HUES6 (cell line): ENCODE results near the gene DNAJC6.

Experiments
- H3K27ac ChIP-seq: 2 replicates; pipeline ENCODE4 v1.7.0; 2013; ENCODE audit warnings: low read depth, mild to moderate bottlenecking, low read length, inconsistent platforms
- H3K27me3 ChIP-seq: 2 replicates; pipeline ENCODE4 v1.6.1; 2013; ENCODE audit warnings: low read length; ENCODE audit not compliant: control insufficient read depth, insufficient read depth
- H3K36me3 ChIP-seq: 2 replicates; pipeline ENCODE4 v1.6.1; 2013; ENCODE audit warnings: low read length; ENCODE audit not compliant: control insufficient read depth, insufficient read depth
- H3K4me1 ChIP-seq: 2 replicates; pipeline ENCODE4 v1.6.1; 2013; ENCODE audit warnings: low read length; ENCODE audit not compliant: control insufficient read depth, insufficient read depth
- H3K4me3 ChIP-seq: 2 replicates; pipeline ENCODE4 v1.5.1; 2013; ENCODE audit warnings: low read depth, low read length
- H3K9ac ChIP-seq: one replicate; pipeline ENCODE4 v1.6.1; 2013; ENCODE audit warnings: mild to moderate bottlenecking, low read length
- H3K9me3 ChIP-seq: 2 replicates; pipeline ENCODE4 v1.6.1; 2013; ENCODE audit warnings: low read depth, low read length; ENCODE audit not compliant: control insufficient read depth, insufficient read depth

DNAJC6 gene

GRCh38 chr1:65309304-65310077 is at the start of gene DNAJC6:
DNAJC6 (plus strand) TSS chr1:65309543; CDS start chr1:65309746, 203 bp downstream.
- no peak within 1 kb of the TSS for H3K9ac ChIP-seq
- no peaks in the 10 kb centered on the region for H3K9me3 ChIP-seq
- H3K27me3 ChIP-seq = peaks cover 16% of the 10 kb centered on the region
- H3K36me3 ChIP-seq = no peaks in the 10 kb centered on the region
- peaks cover 15% of the 10 kb centered on the region for H3K4me1 ChIP-seq
- H3K4me3 ChIP-seq = peak within 1 kb of the TSS; percentile 80
- H3K27ac ChIP-seq = no peak within 1 kb of the TSS

DNA sequence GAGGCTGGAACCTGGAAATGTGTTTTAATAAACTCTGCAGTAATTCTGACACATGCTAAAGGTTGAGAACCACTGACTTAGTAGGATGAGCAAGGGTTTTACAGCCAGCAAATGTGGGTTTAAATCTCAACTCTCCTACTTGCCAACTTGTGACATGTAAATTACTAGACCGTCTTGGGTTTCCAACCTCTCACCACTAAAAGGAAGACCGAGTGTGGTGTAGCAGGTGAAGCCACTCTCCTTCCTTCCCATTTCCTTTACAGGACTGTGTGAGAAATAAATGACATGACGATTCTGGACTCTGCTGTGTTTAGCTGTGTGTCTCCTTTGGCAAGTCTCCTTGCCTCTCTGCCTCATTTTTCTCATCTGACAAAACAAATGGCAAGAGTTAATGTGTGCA is 49.5 kb upstream of the DNAJC6 start:
- no peaks in the 10 kb centered on the region for H3K9me3 ChIP-seq
- peaks cover 13% of the 10 kb centered on the region for H3K27me3 ChIP-seq
- H3K4me1 ChIP-seq = peaks cover 18% of the 10 kb centered on the region
- H3K4me3 ChIP-seq = no peak overlapping the region
- no peak overlapping the region for H3K9ac ChIP-seq
- no peaks in the 10 kb centered on the region for H3K36me3 ChIP-seq
- no peak overlapping the region for H3K27ac ChIP-seq

DNA sequence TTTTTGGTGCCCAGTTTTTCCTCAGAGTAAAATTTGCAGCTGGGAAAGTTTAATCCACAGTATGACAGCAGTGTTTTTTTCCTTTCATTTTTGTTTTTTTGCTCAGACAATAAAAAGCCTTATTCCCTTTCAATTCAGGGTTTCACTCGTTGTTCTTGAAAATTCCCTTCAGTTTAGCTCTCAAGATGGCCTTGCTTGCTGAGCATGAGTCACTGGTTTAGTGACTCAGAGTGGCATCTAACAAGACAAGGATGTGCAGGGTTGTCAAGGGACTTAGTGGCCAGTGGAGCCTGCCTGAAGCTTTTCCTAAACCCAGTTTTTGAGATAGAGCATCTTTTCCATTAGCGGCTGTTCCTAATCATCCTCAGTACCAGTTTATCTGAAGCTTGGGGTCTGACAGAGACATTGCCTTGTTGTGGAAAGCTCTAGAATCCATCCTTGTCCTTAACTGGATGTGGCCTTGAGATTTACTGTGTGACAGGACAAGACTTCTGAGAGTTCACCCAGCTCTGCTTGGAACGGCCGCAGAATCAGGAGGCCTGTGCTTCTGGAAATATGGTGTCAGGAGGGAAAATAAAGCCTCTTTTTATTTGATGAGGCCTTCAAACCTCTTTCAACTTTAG is 48.4 kb upstream of the DNAJC6 start:
- peaks cover 1% of the 10 kb centered on the region; the same call in 1 of the 2 replicates for H3K27me3 ChIP-seq
- H3K9ac ChIP-seq = no peak overlapping the region
- no peak overlapping the region for H3K27ac ChIP-seq
- H3K36me3 ChIP-seq = no peaks in the 10 kb centered on the region
- no peaks in the 10 kb centered on the region for H3K9me3 ChIP-seq
- H3K4me3 ChIP-seq = no peak overlapping the region
- H3K4me1 ChIP-seq = peaks cover 8% of the 10 kb centered on the region

DNA sequence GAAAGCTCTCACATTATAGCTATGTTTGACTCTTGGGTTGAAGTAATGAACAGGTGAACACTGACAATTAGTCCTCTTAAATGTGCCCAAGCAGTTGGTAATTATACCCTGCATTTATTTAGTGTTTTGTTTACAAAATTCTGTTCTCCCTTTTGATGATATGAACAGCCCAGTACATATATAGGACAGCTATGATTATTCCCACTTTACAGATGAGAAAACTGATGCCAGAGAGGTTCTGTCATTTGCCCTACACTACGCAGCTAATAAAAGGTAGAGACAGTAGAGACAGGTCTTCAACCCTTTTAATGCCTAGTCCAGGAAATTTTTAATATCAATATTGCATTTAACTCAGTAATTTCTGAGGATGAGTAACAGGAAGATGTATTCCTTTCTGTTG is 46.1 kb upstream of the DNAJC6 start:
- Histone ChIP-seq H3K36me3 (no peaks in the 10 kb centered on the region), H3K27me3 (peaks cover 7% of the 10 kb centered on the region)

DNA sequence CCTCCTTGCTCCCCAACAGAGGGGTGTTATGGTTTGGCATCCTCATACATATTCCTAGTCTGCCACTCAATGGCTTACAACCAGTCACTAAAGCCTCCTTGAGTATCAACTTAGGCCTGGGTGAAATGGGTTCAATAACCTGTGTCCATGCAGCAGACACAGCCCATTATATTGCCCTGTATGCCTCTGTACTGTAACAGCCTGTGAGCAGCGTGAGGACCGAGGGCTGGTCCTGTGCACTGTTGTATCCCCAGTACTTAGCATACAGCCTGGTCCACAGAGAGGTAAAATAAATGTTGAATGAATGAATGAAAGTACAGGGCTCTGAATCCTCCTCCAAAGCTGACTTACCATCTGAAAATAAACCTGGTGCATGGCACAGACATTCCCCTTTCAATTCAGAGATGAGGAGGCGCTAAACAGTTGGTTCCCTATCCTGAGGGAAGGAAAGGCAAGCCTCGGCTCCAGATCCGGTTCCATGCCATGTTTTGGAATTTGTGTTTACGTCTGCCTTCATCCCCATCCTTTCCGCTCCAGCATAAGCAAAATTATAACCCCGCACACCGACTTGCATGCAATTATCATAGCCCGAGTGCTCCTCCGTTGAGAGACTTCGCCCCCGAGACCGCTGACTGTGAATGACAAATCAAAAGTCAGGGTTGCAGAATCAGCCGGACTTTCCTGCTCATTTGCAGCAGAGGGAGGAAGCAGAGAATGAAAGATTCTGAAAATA is 45.0 kb upstream of the DNAJC6 start:
- Histone ChIP-seq H3K36me3 (no peaks in the 10 kb centered on the region), H3K9me3 (no peaks in the 10 kb centered on the region), H3K9ac (no peak overlapping the region), H3K27ac (no peak overlapping the region), H3K4me1 (peaks cover 18% of the 10 kb centered on the region), H3K4me3 (peak overlapping the region; percentile 62), H3K27me3 (peaks cover 7% of the 10 kb centered on the region)

More for the DNA sequence above, 46.1 kb upstream of the DNAJC6 start:
- peaks cover 17% of the 10 kb centered on the region for H3K4me1 ChIP-seq
- no peak overlapping the region for H3K4me3 ChIP-seq
- no peak overlapping the region for H3K27ac ChIP-seq
- no peak overlapping the region for H3K9ac ChIP-seq
- H3K9me3 ChIP-seq = no peaks in the 10 kb centered on the region

DNA sequence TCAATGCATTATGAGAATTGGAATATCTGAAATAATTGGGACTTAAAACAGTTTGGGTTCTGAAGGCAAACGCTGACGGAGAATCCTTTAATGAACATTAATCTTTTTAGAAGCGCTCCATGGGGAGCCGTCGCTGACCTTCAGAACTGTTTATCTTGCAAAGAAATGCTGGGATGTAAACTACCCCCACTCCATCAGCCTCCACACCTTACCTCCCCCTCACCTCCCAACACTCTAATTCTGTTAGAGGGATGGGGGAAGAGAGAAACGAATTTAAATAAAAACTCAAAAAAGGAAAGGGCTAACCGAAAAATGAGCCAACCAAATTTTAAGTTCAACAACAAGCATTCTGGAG is 44.1 kb upstream of the DNAJC6 start:
- no peaks in the 10 kb centered on the region for H3K9me3 ChIP-seq
- no peaks in the 10 kb centered on the region for H3K36me3 ChIP-seq
- H3K27me3 ChIP-seq = peaks cover 7% of the 10 kb centered on the region
- H3K4me1 ChIP-seq = peaks cover 18% of the 10 kb centered on the region
- H3K9ac ChIP-seq = peak overlapping the region; percentile 77
- peak overlapping the region; percentile 62 for H3K4me3 ChIP-seq
- H3K27ac ChIP-seq = no peak overlapping the region

- Histone ChIP-seq H3K9me3 (no peaks in the 10 kb centered on the region), H3K27me3 (peaks cover 7% of the 10 kb centered on the region), H3K9ac (peak overlapping the region; percentile 77), H3K27ac (no peak overlapping the region), H3K4me3 (peak overlapping the region; percentile 62), H3K4me1 (peaks cover 14% of the 10 kb centered on the region), H3K36me3 (no peaks in the 10 kb centered on the region)
Observed at GRCh38 chr1:65265651-65266351, 43.5 kb upstream of the DNAJC6 start.

DNA sequence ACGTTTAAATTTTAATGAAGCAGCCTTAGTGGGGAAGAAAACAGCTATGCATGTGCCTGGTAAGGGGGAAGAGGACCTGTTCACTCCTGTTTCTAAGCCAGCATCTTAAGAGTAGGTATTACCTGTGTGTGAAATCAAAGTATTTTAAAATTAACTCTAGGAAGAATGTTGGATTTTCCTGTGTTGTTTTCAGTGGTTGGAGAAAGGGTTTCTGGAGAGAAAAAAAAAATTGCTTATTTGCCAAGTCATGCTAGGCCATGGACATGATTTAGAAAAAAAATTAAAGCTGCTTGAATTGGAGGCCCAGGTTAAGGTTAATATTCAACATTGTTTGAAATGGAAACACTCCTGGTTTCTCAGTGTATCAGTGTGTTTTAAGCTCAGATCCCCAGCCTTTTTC is 42.9 kb upstream of the DNAJC6 start:
- H3K36me3 ChIP-seq = no peaks in the 10 kb centered on the region
- peak overlapping the region; percentile 62 for H3K4me3 ChIP-seq
- H3K9ac ChIP-seq = no peak overlapping the region
- no peaks in the 10 kb centered on the region for H3K9me3 ChIP-seq
- peaks cover 7% of the 10 kb centered on the region for H3K27me3 ChIP-seq
- no peak overlapping the region for H3K27ac ChIP-seq
- H3K4me1 ChIP-seq = peaks cover 13% of the 10 kb centered on the region

DNA sequence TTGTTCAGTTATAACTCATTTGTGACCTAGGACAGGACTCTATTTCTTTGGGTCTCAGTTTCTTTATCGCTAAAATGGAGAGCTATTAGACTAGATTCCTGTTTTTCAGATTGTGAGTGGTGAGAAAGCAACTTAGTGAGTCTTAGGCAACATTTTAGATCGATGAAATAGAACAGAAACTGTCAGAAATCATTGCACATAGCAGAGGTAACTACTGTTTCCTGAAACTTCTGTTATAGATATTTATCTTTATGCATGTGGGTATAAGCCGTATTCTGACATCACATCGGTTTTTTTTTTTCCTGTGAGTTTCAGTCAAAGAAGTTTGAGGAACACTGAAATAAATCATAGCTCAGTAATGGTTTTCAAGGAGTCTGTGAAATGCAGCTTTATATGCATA is 42.1 kb upstream of the DNAJC6 start:
- H3K36me3 ChIP-seq = no peaks in the 10 kb centered on the region
- H3K9ac ChIP-seq = no peak overlapping the region
- H3K4me3 ChIP-seq = no peak overlapping the region
- peaks cover 7% of the 10 kb centered on the region for H3K27me3 ChIP-seq
- H3K4me1 ChIP-seq = peaks cover 13% of the 10 kb centered on the region
- H3K9me3 ChIP-seq = no peaks in the 10 kb centered on the region
- no peak overlapping the region for H3K27ac ChIP-seq

DNA sequence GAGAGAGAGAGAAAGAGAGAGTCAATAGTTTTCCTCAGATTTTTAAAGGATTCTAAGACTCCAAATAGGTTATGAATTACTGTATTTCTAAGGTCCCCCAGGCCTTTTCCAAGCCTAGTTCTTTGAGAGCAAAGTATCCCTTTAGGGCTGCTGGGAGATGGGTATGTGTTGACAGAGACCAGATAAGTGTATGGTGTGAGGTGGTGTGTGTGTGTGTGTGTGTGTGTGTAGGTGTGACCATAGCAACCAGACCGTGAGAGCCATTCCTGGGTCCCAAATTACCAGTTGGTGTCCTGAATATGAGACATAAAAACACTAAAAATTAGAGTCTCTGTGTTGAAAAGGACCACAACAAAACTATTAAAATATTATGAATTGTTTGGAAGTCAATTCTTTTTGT is 41.7 kb upstream of the DNAJC6 start:
- Histone ChIP-seq H3K4me3 (no peak overlapping the region), H3K27ac (no peak overlapping the region), H3K9ac (no peak overlapping the region), H3K9me3 (no peaks in the 10 kb centered on the region), H3K36me3 (no peaks in the 10 kb centered on the region), H3K27me3 (peaks cover 7% of the 10 kb centered on the region), H3K4me1 (peaks cover 13% of the 10 kb centered on the region)
